ENCODE measurements around the gene AP1G1.
"Not testable (repeated sequence)": the region's sequence is repeated elsewhere in the genome, so short reads cannot be mapped to it uniquely, and the experiment has no call there.

AP1G1 gene

DNA sequence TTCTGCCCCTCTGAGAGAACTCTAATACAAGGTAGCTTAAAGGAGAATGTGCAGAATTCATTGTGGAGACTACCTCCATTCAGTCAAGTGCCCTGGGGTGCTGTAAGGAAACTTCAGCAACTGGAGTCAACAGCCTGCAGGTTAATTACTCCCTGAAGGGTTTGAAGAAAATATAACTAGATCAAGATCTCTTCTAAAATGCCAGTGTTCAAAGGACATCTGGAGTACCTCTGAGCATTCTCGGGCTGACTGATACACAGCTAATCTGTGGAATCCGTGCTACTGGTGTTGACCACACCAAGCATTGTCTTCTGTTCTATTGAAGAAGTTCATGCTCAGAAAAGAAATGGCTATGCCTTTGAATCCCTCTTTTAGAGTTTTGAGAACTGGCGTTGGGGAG lies 25.7 kb upstream of the AP1G1 start:
- Histone ChIP-seq H3K27me3 (ENCODE audit: insufficient read depth, poor library complexity, severe bottlenecking) (no peaks in the 10 kb centered on the region), H3K4me1 (ENCODE audit: insufficient read depth, poor library complexity, severe bottlenecking) (no peaks in the 10 kb centered on the region), H3K9me3 (ENCODE audit: severe bottlenecking) (no peaks in the 10 kb centered on the region), H3K4me3 (ENCODE audit: severe bottlenecking) (no peak overlapping the region), H3K27ac (ENCODE audit: poor library complexity, severe bottlenecking) (no peak overlapping the region), H3K36me3 (ENCODE audit: low read depth) (no peaks in the 10 kb centered on the region)
- no peak for DNase-seq (ENCODE audit: low spot score)
- no peak for ATAC-seq (ENCODE audit: low read depth)
- no peak for TF ChIP-seq CTCF (IDR thresholded peaks at IDR 0.05; ENCODE audit: poor library complexity, severe bottlenecking)

DNA sequence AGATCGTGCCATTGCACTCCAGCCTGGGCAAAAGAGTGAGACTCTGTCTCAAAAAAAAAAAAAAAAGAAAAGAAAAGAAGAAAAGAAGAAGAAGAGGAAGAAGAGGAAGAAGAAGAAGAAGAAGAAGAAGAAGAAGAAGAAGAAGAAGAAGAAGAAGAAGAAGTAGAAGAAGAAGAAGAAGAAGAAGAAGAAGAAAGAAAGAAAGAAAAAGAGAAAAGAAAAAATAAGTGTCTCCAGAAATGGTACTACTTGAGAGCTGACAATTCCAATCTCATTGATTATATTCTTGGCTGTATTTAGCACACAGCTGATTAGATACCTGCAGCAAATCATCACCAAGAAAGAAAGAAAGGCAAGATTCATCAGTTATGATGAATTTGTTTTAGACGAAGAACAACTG lies 23.5 kb upstream of the AP1G1 start:
- not testable (repeated sequence) for H3K9me3 ChIP-seq (ENCODE audit: severe bottlenecking); H3K27me3 ChIP-seq (ENCODE audit: insufficient read depth, poor library complexity, severe bottlenecking); H3K36me3 ChIP-seq (ENCODE audit: low read depth); DNase-seq (ENCODE audit: low spot score); H3K27ac ChIP-seq (ENCODE audit: poor library complexity, severe bottlenecking); H3K4me3 ChIP-seq (ENCODE audit: severe bottlenecking); ATAC-seq (ENCODE audit: low read depth); H3K4me1 ChIP-seq (ENCODE audit: insufficient read depth, poor library complexity, severe bottlenecking)

DNA sequence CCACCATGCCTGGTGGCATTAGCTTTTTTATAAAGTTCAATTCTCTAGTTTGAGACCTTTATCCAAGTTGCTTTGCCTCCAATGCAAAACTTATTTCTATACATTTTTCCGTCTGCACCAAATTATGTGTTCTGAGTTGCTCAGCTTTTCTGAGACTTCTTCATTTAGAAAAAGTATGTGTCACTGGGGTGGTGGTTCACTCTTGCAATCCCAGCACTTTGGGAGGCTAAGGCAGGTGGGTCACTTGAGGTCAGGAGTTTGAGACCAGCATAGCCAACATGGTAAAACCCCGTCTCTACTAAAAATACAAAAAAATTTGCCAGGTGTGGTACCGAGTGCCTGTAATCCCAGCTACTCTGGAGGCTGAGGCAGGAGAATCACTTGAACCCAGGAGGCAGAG lies 23.1 kb upstream of the AP1G1 start:
- not testable (repeated sequence) for DNase-seq (ENCODE audit: low spot score); H3K27ac ChIP-seq (ENCODE audit: poor library complexity, severe bottlenecking); H3K4me3 ChIP-seq (ENCODE audit: severe bottlenecking); H3K27me3 ChIP-seq (ENCODE audit: insufficient read depth, poor library complexity, severe bottlenecking); H3K9me3 ChIP-seq (ENCODE audit: severe bottlenecking); H3K36me3 ChIP-seq (ENCODE audit: low read depth); H3K4me1 ChIP-seq (ENCODE audit: insufficient read depth, poor library complexity, severe bottlenecking); ATAC-seq (ENCODE audit: low read depth)

DNA sequence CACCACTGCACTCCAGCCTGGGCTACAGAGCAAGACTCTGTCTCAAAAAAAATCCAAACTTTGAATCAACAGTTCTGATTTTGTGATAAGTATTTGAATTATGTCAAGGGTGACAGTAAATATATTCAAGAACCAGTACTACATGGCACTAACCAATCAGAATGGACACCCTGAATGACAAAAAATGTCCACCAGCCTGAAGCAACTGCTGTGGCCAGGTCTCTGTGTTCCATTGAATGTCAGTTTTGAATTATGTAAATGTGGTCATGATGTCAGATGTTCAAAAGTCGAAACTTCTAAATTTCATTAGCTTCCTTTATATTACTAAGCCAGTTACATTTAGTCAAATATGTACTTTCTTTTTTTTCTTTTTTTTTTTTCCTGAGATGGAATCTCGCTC lies 21.7 kb upstream of the AP1G1 start:
- no peak overlapping the region for H3K27ac ChIP-seq (ENCODE audit: poor library complexity, severe bottlenecking)

DNA sequence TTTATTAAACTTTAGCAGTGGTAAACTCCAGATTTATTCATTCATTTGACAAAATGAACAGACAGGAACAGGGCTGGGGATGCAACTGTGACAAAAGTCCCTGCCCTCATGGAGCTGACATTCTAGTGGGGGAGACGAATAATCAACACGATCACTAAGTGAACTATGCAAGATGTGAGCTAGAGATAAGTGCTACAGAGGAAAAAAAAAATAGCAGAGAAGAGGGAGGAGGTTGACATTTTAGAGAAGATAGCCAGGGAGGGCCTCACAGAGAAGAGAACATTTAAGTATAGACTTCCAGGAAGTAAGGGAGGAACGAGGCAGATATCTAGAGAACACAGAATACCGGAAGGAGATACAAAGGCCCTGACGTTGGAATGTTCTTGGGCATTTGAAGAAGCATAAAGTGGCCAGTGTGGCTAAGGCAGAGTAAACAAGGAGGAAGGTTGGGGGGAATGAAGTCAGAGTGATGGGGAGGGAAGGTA lies 17.9 kb upstream of the AP1G1 start:
- no peak for ATAC-seq (ENCODE audit: low read depth)
- no peak overlapping the region for H3K4me3 ChIP-seq (ENCODE audit: severe bottlenecking)
- H3K36me3 ChIP-seq (ENCODE audit: low read depth): no peaks in the 10 kb centered on the region
- no peaks in the 10 kb centered on the region for H3K4me1 ChIP-seq (ENCODE audit: insufficient read depth, poor library complexity, severe bottlenecking)
- no peaks in the 10 kb centered on the region for H3K9me3 ChIP-seq (ENCODE audit: severe bottlenecking)
- H3K27ac ChIP-seq (ENCODE audit: poor library complexity, severe bottlenecking): no peak overlapping the region
- no peak for TF ChIP-seq CTCF (IDR thresholded peaks at IDR 0.05; ENCODE audit: poor library complexity, severe bottlenecking)
- no peak for DNase-seq (ENCODE audit: low spot score)
- H3K27me3 ChIP-seq (ENCODE audit: insufficient read depth, poor library complexity, severe bottlenecking): no peaks in the 10 kb centered on the region

More for the DNA sequence above, 21.7 kb upstream of the AP1G1 start:
- Histone ChIP-seq H3K4me1 (ENCODE audit: insufficient read depth, poor library complexity, severe bottlenecking) (no peaks in the 10 kb centered on the region), H3K36me3 (ENCODE audit: low read depth) (no peaks in the 10 kb centered on the region), H3K27me3 (ENCODE audit: insufficient read depth, poor library complexity, severe bottlenecking) (no peaks in the 10 kb centered on the region), H3K9me3 (ENCODE audit: severe bottlenecking) (no peaks in the 10 kb centered on the region), H3K4me3 (ENCODE audit: severe bottlenecking) (no peak overlapping the region)
- TF ChIP-seq CTCF (IDR thresholded peaks at IDR 0.05; ENCODE audit: poor library complexity, severe bottlenecking): no peak
- DNase-seq (ENCODE audit: low spot score): no peak
- ATAC-seq (ENCODE audit: low read depth): no peak

DNA sequence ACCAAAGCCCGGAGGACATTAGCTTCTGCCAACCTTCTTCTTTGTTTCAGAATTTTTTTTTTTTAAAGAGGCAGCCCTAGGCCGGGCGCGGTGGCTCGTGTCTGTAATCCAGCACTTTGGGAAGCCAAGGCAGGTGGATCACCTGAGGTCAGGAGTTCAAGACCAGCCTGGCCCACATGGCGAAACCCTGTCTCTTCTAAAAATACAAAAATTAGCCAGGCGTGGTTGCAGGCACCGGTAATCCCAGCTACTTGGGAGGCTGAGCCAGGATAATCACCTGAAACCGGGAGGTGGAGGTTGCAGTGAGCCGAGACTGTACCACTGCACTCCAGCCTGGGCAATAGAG lies 8.5 kb upstream of the AP1G1 start:
- not testable (repeated sequence) for H3K4me1 ChIP-seq (ENCODE audit: insufficient read depth, poor library complexity, severe bottlenecking); H3K4me3 ChIP-seq (ENCODE audit: severe bottlenecking); H3K9me3 ChIP-seq (ENCODE audit: severe bottlenecking); ATAC-seq (ENCODE audit: low read depth); H3K27ac ChIP-seq (ENCODE audit: poor library complexity, severe bottlenecking); H3K27me3 ChIP-seq (ENCODE audit: insufficient read depth, poor library complexity, severe bottlenecking); H3K36me3 ChIP-seq (ENCODE audit: low read depth); DNase-seq (ENCODE audit: low spot score)

Data from RWPE2 (cell line).